HG03378 (cell line): ENCODE data around the gene BUD23.

ENCODE experiments used
- ATAC-seq: cut with Tn5 transposase; IDR thresholded peaks from one replicate; pipeline ENCODE4 v1.9.1; 2021; ENCODE audit warnings: mild to moderate bottlenecking, moderate library complexity; ENCODE audit not compliant: unreplicated experiment

BUD23 gene

GRCh38 chr7:73740771-73741170 is 57.4 kb downstream of the BUD23 start:
- ATAC-seq, result no peak

DNA sequence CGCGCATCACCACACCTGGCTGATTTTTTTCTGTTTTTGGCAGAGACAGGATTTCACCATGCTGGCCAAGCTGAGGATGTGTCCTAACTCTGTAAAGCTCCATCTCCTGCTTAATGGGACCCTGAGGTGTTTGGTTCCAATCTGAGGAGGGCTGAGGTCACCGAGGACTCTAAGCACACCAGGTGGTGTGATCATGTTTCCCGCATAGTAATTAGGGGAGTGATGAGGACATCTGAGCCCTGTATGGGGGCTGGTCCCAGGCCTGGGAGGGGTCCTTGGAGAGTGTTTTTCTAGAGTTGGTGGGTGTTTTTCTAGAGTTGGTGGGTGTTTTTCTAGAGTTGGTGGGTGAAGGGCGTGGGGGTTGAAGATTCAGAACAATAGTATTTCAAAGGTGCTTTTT is 58.2 kb downstream of the BUD23 start:
- ATAC-seq, result no peak

DNA sequence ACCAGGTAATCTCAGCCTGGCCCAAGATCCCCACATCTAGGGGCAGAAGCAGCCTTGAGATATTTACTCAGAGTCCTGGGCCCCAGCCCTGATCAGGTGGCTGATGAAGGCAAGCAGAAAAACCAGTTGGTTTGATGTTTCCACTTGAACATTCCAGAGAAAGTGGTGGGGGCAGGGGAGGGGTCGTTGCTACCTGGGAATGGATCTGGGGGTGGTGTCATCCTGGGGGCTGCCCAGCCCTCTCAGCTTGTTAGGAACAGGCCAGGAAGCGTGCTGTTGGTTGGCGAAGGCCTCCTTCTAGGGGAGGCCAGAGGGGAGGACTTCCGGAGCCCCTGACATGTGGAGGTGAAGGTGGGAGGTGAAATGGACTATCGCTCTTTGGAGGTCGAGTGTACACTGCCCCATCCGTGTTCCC is 58.9 kb downstream of the BUD23 start:
- ATAC-seq, result no peak

- ATAC-seq, result no peak
Measured at GRCh38 chr7:73742753-73743641, 59.6 kb downstream of the BUD23 start.

- ATAC-seq, result no peak
Measured at GRCh38 chr7:73746378-73746777, 63.0 kb downstream of the BUD23 start.
